KG1 (cell line): ENCODE measurements around the gene MILR1.
A peak's percentile ranks its signal among the peaks of the same experiment; 100 is the strongest.
"Not testable (repeated sequence)": the region's sequence is repeated elsewhere in the genome, so short reads cannot be mapped to it uniquely, and the experiment has no call there.

ENCODE experiments used
- DNase-seq: peaks from one replicate; lab custom pipeline; 2025; lab: John Stamatoyannopoulos, UW

MILR1 gene

GRCh38 chr17:64471440-64471839 lies 22.5 kb downstream of the MILR1 start:
- DNase-seq: no peak

GRCh38 chr17:64472564-64472963 lies 23.6 kb downstream of the MILR1 start:
- no peak for DNase-seq

GRCh38 chr17:64477849-64478248 lies 28.9 kb downstream of the MILR1 start:
- DNase-seq: no peak

- DNase-seq: no peak
Observed at GRCh38 chr17:64480951-64481350, 32.0 kb downstream of the MILR1 start.

- DNase-seq: no peak
Observed at GRCh38 chr17:64484380-64484779, 35.5 kb downstream of the MILR1 start.

- DNase-seq: no peak
Observed at GRCh38 chr17:64488301-64488700, 39.4 kb downstream of the MILR1 start.

GRCh38 chr17:64491034-64491860 lies 42.3 kb downstream of the MILR1 start:
- peak; percentile 31 for DNase-seq

- DNase-seq: no peak
Observed at GRCh38 chr17:64491994-64492393, 43.1 kb downstream of the MILR1 start.

GRCh38 chr17:64492481-64493109 lies 43.7 kb downstream of the MILR1 start:
- DNase-seq: peak; percentile 14

GRCh38 chr17:64494121-64494520 lies 45.2 kb downstream of the MILR1 start:
- DNase-seq: no peak

- not testable (repeated sequence) for DNase-seq
Observed at GRCh38 chr17:64495300-64495699, 46.4 kb downstream of the MILR1 start.

GRCh38 chr17:64496348-64496785 lies 47.5 kb downstream of the MILR1 start:
- no peak for DNase-seq

- DNase-seq: peak; percentile 88
Observed at GRCh38 chr17:64496786-64497564, 48.1 kb downstream of the MILR1 start, which contains the start of gene POLG2. Gene POLG2, minus strand, starts transcription at chr17:64497054. Its CDS starts 86 bp downstream, at chr17:64496968.

GRCh38 chr17:64497565-64498035 lies 48.7 kb downstream of the MILR1 start:
- DNase-seq: no peak

GRCh38 chr17:64498308-64499203 lies 49.6 kb downstream of the MILR1 start:
- DNase-seq: no peak

GRCh38 chr17:64499805-64500486 lies 51.0 kb downstream of the MILR1 start:
- DNase-seq: no peak

GRCh38 chr17:64500487-64500859 lies 51.6 kb downstream of the MILR1 start:
- DNase-seq: no peak

GRCh38 chr17:64500862-64501765 lies 52.2 kb downstream of the MILR1 start:
- no peak for DNase-seq

- no peak for DNase-seq
Observed at GRCh38 chr17:64502021-64502420, 53.1 kb downstream of the MILR1 start.

- DNase-seq: no peak
Observed at GRCh38 chr17:64502809-64503208, 53.9 kb downstream of the MILR1 start.
